NCI-H1930 (cell line): ENCODE results near the gene WDR75.

Experiments
- DNase-seq, 2 experiments: peaks; one replicate each; lab custom pipeline; 2025; lab: John Stamatoyannopoulos, UW

The WDR75 gene

GRCh38 chr2:189500456-189501160, 59.3 kb downstream of the WDR75 start:
- no peak for DNase-seq

GRCh38 chr2:189501487-189501886, 60.2 kb downstream of the WDR75 start:
- no peak for DNase-seq

- no peak for DNase-seq
Observed at GRCh38 chr2:189502714-189503113, 61.4 kb downstream of the WDR75 start.

GRCh38 chr2:189504238-189504637, 63.0 kb downstream of the WDR75 start:
- DNase-seq, result no peak

GRCh38 chr2:189505492-189505891, 64.2 kb downstream of the WDR75 start:
- DNase-seq, result no peak

- DNase-seq, result no peak
Observed at GRCh38 chr2:189506514-189506976, 65.3 kb downstream of the WDR75 start.

GRCh38 chr2:189511210-189511959, 70.1 kb downstream of the WDR75 start:
- no peak for DNase-seq

GRCh38 chr2:189511960-189512319, 70.7 kb downstream of the WDR75 start:
- DNase-seq, result no peak

GRCh38 chr2:189512879-189513278, 71.6 kb downstream of the WDR75 start:
- DNase-seq, result no peak

- no peak for DNase-seq
Observed at GRCh38 chr2:189514104-189514503, 72.8 kb downstream of the WDR75 start.

- DNase-seq, result no peak
Observed at GRCh38 chr2:189515264-189515663, 74.0 kb downstream of the WDR75 start.

GRCh38 chr2:189516546-189516945, 75.3 kb downstream of the WDR75 start:
- no peak for DNase-seq

GRCh38 chr2:189517847-189518535, 76.7 kb downstream of the WDR75 start:
- DNase-seq, result no peak

- no peak for DNase-seq
Observed at GRCh38 chr2:189519631-189520387, 78.5 kb downstream of the WDR75 start.

- no peak for DNase-seq
Observed at GRCh38 chr2:189521699-189522434, 80.6 kb downstream of the WDR75 start.

GRCh38 chr2:189522435-189523151, 81.3 kb downstream of the WDR75 start:
- no peak for DNase-seq

- no peak for DNase-seq
Observed at GRCh38 chr2:189524746-189525145, 83.5 kb downstream of the WDR75 start.
